Neural cell (in vitro differentiated cells): Measurements from ENCODE around the gene LRIG1. TPM values are rescaled to one million over a fixed set of nuclear protein-coding genes. Genes with fewer than 3 reads are reported as not detected.

ENCODE experiments used
- H2AFZ ChIP-seq: fragments of 200-600, 300-800 bp; sonication (generic), shearing (Covaris generic); 2 replicates; pipeline ENCODE4 v1.6.0; 2014; ENCODE audit warnings: low read depth, mild to moderate bottlenecking, antibody characterized with exemption, low read length, moderate library complexity
- H3F3A ChIP-seq: fragments of 200-600 bp; shearing (Covaris generic); 2 replicates; pipeline ENCODE4 v1.6.1; 2016; ENCODE audit warnings: mild to moderate bottlenecking, moderate library complexity, mixed read lengths, antibody characterized with exemption, low read length; ENCODE audit not compliant: insufficient read depth, poor library complexity, severe bottlenecking
- H3K27ac ChIP-seq: fragments of 200-600, 300-800 bp; sonication (generic), shearing (Covaris generic); 2 replicates; pipeline ENCODE4 v1.5.1; 2014; ENCODE audit warnings: mild to moderate bottlenecking, low read length, moderate library complexity
- H3K27me3 ChIP-seq: fragments of 300-800, 200-600 bp; sonication (generic), shearing (Covaris generic); 2 replicates; pipeline ENCODE4 v1.6.0; 2014; ENCODE audit warnings: mild to moderate bottlenecking, low read depth, low read length, moderate library complexity; ENCODE audit not compliant: insufficient read depth
- H3K36me3 ChIP-seq: fragments of 300-800, 200-600 bp; sonication (generic), shearing (Covaris generic); 2 replicates; pipeline ENCODE4 v1.5.1; 2014; ENCODE audit warnings: mild to moderate bottlenecking, antibody characterized with exemption, low read length, moderate library complexity; ENCODE audit not compliant: insufficient read depth
- H3K4me2 ChIP-seq: fragments of 300-800, 200-600 bp; sonication (generic), shearing (Covaris generic); 2 replicates; pipeline ENCODE4 v1.6.0; 2014; ENCODE audit warnings: mild to moderate bottlenecking, low read length
- H3K4me3 ChIP-seq: fragments of 300-800, 200-600 bp; sonication (generic), shearing (Covaris generic); 2 replicates; pipeline ENCODE4 v1.5.1; 2014; ENCODE audit warnings: mild to moderate bottlenecking, low read length, moderate library complexity
- H3K79me2 ChIP-seq: fragments of 200-600 bp; shearing (Covaris generic); replicated peaks from 2 replicates; pipeline ENCODE4 v1.6.0; 2014; ENCODE audit warnings: mild to moderate bottlenecking, low read length, moderate library complexity; ENCODE audit not compliant: insufficient read depth
- H3K9ac ChIP-seq: fragments of 300-800, 200-600 bp; sonication (generic), shearing (Covaris generic); 2 replicates; pipeline ENCODE4 v1.6.1; 2016; ENCODE audit warnings: mild to moderate bottlenecking, low read length, mixed read lengths
- H3K9me2 ChIP-seq: fragments of 200-600 bp; shearing (Covaris generic); 2 replicates; pipeline ENCODE4 v1.6.1; 2016; ENCODE audit warnings: mild to moderate bottlenecking, low read length, mixed read lengths; ENCODE audit not compliant: insufficient read depth
- H3K9me3 ChIP-seq: fragments of 200-600, 300-800 bp; sonication (generic), shearing (Covaris generic); 2 replicates; pipeline ENCODE4 v1.6.1; 2016; ENCODE audit warnings: mild to moderate bottlenecking, mixed run types, low read length, moderate library complexity, mixed read lengths
- H4K20me1 ChIP-seq: fragments of 200-600 bp; shearing (Covaris generic); 2 replicates; pipeline ENCODE4 v1.6.1; 2016; ENCODE audit warnings: mild to moderate bottlenecking, mixed run types; ENCODE audit not compliant: insufficient read depth
- CTCF ChIP-seq: fragments of 450-650 bp; IDR thresholded peaks from 2 replicates; pipeline ENCODE4 v1.5.1; 2014; ENCODE audit warnings: antibody characterized with exemption, mild to moderate bottlenecking, moderate library complexity; ENCODE audit not compliant: poor library complexity, severe bottlenecking
- EP300 ChIP-seq: fragments of 450-650 bp; conservative IDR thresholded peaks from 2 replicates; pipeline ENCODE4 v1.6.1; 2014; ENCODE audit warnings: antibody characterized with exemption, mild to moderate bottlenecking, moderate library complexity; ENCODE audit not compliant: poor library complexity, severe bottlenecking
- EZH2 ChIP-seq: fragments of 200-600, 300-800 bp; shearing (Covaris generic), sonication (generic); IDR thresholded peaks from 2 replicates; pipeline ENCODE4 v1.6.1; 2014; ENCODE audit warnings: antibody characterized with exemption, low read length, borderline replicate concordance, mild to moderate bottlenecking; ENCODE audit not compliant: insufficient read depth, poor library complexity, severe bottlenecking
- MXI1 ChIP-seq: fragments of 450-650 bp; conservative IDR thresholded peaks from 2 replicates; pipeline ENCODE4 v1.6.1; 2014; ENCODE audit warnings: antibody characterized with exemption, mild to moderate bottlenecking; ENCODE audit not compliant: poor library complexity, severe bottlenecking
- POLR2AphosphoS5 ChIP-seq: IDR thresholded peaks from 2 replicates; pipeline ENCODE4 v1.6.1; 2012
- RAD21 ChIP-seq: fragments of 450-650 bp; conservative IDR thresholded peaks from 2 replicates; pipeline ENCODE4 v1.6.1; 2014; ENCODE audit warnings: antibody characterized with exemption, mild to moderate bottlenecking, moderate library complexity
- SMC3 ChIP-seq: fragments of 450-650 bp; conservative IDR thresholded peaks from 2 replicates; pipeline ENCODE4 v1.6.1; 2014; ENCODE audit warnings: antibody characterized with exemption, mild to moderate bottlenecking, moderate library complexity; ENCODE audit not compliant: poor library complexity
- TAF1 ChIP-seq: IDR thresholded peaks from 2 replicates; pipeline ENCODE4 v1.6.1; 2012; ENCODE audit warnings: low read depth
- polyA plus RNA-seq: library from polyadenylated mRNA; depleted of rRNA; stranded (reverse); fragments of >200 nt; gene quantifications from 2 replicates; pipeline ENCODE4 v1.2.3, GENCODE V29; 2014
- TF ChIP-seq, protein P1 (sequence below): IDR thresholded peaks from 2 replicates; pipeline ENCODE4 v1.6.1; 2012; ENCODE audit warnings: borderline replicate concordance

LRIG1 gene
- polyA plus RNA-seq, 1 donor from 2014 or later = 7.1 TPM

DNA sequence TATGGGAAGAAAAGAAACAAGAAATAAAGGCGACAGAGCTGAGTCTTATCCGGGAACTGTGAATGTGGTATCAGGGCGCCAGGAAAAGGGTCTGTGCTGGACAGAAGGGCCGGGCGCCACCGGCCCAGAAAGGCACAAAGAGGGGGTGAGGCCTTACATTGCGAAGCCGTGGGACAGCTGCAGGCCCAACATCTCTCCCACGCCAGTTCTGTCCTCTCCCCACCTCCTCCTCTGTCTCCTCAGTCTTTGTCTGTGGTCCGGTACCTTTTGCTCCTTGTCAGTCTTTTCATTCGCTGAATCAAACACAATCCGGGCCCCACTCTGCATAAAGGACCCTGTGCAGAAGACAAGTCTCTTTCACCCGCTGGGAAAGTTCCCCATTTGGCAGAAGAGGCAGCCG, 81.8 kb downstream of the LRIG1 start:
- no peak overlapping the region for H3K27ac ChIP-seq
- no peaks in the 10 kb centered on the region for H3F3A ChIP-seq
- H3K79me2 ChIP-seq = peaks cover 4% of the 10 kb centered on the region
- H3K9ac ChIP-seq = no peak overlapping the region
- H3K4me2 ChIP-seq = no peak overlapping the region
- no peaks in the 10 kb centered on the region for H3K36me3 ChIP-seq
- no peak overlapping the region for H2AFZ ChIP-seq
- no peaks in the 10 kb centered on the region for H3K9me2 ChIP-seq
- H3K27me3 ChIP-seq = no peaks in the 10 kb centered on the region
- peaks cover 6% of the 10 kb centered on the region for H3K9me3 ChIP-seq
- H3K4me3 ChIP-seq = no peak overlapping the region
- TF ChIP-seq POLR2AphosphoS5 = no peak
- TF ChIP-seq TAF1 = no peak
- TF ChIP-seq EZH2 = no peak
- no peak for TF ChIP-seq RAD21
- no peak for TF ChIP-seq EP300
- TF ChIP-seq MXI1 = no peak
- TF ChIP-seq, protein P1, sequence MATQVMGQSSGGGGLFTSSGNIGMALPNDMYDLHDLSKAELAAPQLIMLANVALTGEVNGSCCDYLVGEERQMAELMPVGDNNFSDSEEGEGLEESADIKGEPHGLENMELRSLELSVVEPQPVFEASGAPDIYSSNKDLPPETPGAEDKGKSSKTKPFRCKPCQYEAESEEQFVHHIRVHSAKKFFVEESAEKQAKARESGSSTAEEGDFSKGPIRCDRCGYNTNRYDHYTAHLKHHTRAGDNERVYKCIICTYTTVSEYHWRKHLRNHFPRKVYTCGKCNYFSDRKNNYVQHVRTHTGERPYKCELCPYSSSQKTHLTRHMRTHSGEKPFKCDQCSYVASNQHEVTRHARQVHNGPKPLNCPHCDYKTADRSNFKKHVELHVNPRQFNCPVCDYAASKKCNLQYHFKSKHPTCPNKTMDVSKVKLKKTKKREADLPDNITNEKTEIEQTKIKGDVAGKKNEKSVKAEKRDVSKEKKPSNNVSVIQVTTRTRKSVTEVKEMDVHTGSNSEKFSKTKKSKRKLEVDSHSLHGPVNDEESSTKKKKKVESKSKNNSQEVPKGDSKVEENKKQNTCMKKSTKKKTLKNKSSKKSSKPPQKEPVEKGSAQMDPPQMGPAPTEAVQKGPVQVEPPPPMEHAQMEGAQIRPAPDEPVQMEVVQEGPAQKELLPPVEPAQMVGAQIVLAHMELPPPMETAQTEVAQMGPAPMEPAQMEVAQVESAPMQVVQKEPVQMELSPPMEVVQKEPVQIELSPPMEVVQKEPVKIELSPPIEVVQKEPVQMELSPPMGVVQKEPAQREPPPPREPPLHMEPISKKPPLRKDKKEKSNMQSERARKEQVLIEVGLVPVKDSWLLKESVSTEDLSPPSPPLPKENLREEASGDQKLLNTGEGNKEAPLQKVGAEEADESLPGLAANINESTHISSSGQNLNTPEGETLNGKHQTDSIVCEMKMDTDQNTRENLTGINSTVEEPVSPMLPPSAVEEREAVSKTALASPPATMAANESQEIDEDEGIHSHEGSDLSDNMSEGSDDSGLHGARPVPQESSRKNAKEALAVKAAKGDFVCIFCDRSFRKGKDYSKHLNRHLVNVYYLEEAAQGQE = no peak
- no peak for TF ChIP-seq CTCF
- no peak for TF ChIP-seq SMC3
- no peaks in the 10 kb centered on the region for H4K20me1 ChIP-seq

GRCh38 chr3:66418475-66418931, 82.3 kb downstream of the LRIG1 start:
- Histone ChIP-seq H3K36me3 (no peaks in the 10 kb centered on the region), H3K4me2 (no peak overlapping the region), H2AFZ (no peak overlapping the region), H3K27me3 (no peaks in the 10 kb centered on the region), H4K20me1 (no peaks in the 10 kb centered on the region), H3K27ac (no peak overlapping the region), H3K79me2 (peaks cover 4% of the 10 kb centered on the region), H3K9me3 (peaks cover 6% of the 10 kb centered on the region), H3K9me2 (no peaks in the 10 kb centered on the region), H3F3A (no peaks in the 10 kb centered on the region), H3K9ac (no peak overlapping the region), H3K4me3 (no peak overlapping the region)
- TF ChIP-seq RAD21 (no peak), TAF1 (no peak), EP300 (no peak), EZH2 (no peak), CTCF (no peak), SMC3 (no peak), POLR2AphosphoS5 (no peak), MXI1 (no peak)
- TF ChIP-seq, protein P1 = no peak
